DND-41 (cell line): Measurements from ENCODE around the gene MCCC2.

Experiments
- ATAC-seq: fragments of 200-7000 bp; cut with Tn5 transposase; 3 replicates; pipeline ENCODE4 v1.9.1; 2021; ENCODE audit warnings: low read depth; ENCODE audit not compliant: insufficient read depth
- DNase-seq: peaks from one replicate; pipeline ENCODE4 v3.0.0-alpha.2; 2020
- H2AFZ ChIP-seq: 2 replicates; pipeline ENCODE4 v1.6.0; 2012; ENCODE audit warnings: low read depth, low read length
- H3K27ac ChIP-seq: 2 replicates; pipeline ENCODE4 v1.5.1; 2012; ENCODE audit warnings: low read length, inconsistent platforms
- H3K27me3 ChIP-seq: fragments of 200-600 bp; sonication (generic); 2 replicates; pipeline ENCODE4 v1.6.0; 2012; ENCODE audit warnings: low read length, mild to moderate bottlenecking, inconsistent platforms; ENCODE audit not compliant: insufficient read depth, poor library complexity
- H3K36me3 ChIP-seq: 2 replicates; pipeline ENCODE4 v1.5.1; 2012; ENCODE audit warnings: low read length, inconsistent platforms; ENCODE audit not compliant: insufficient read depth
- H3K4me1 ChIP-seq: 2 replicates; pipeline ENCODE4 v1.5.1; 2012; ENCODE audit warnings: mild to moderate bottlenecking, low read length; ENCODE audit not compliant: insufficient read depth
- H3K4me2 ChIP-seq: 2 replicates; pipeline ENCODE4 v1.6.0; 2012; ENCODE audit warnings: mild to moderate bottlenecking, moderate library complexity, low read length, inconsistent platforms; ENCODE audit not compliant: insufficient read depth
- H3K4me3 ChIP-seq, 2 experiments: fragments of 200-600 bp in 1 of 2; shearing (Covaris generic) in 1 of 2; 2 replicates each; pipeline ENCODE4 v1.5.1; 2012 to 2016; ENCODE audit warnings: inconsistent platforms in 2 of 2, low read length in 2 of 2, mild to moderate bottlenecking in 2 of 2, low read depth in 1 of 2, moderate library complexity in 1 of 2
- H3K79me2 ChIP-seq: 2 replicates; pipeline ENCODE4 v1.6.0; 2012; ENCODE audit warnings: low read length, inconsistent platforms; ENCODE audit not compliant: insufficient read depth
- H3K9ac ChIP-seq: 2 replicates; pipeline ENCODE4 v1.6.0; 2012; ENCODE audit warnings: low read depth, mild to moderate bottlenecking, inconsistent platforms, low read length, moderate library complexity
- H3K9me3 ChIP-seq: 2 replicates; pipeline ENCODE4 v1.5.1; 2012; ENCODE audit warnings: low read length, moderate library complexity, mild to moderate bottlenecking, inconsistent platforms; ENCODE audit not compliant: insufficient read depth, severe bottlenecking
- H4K20me1 ChIP-seq: 2 replicates; pipeline ENCODE4 v1.6.0; 2012; ENCODE audit warnings: low read length; ENCODE audit not compliant: insufficient read depth
- EZH2 ChIP-seq: IDR thresholded peaks from 3 replicates; pipeline ENCODE4 v1.6.1; 2012; ENCODE audit warnings: borderline replicate concordance, low read depth, mild to moderate bottlenecking, moderate library complexity, low read length, inconsistent platforms; ENCODE audit not compliant: severe bottlenecking
- TF ChIP-seq, protein P1 (sequence below): IDR thresholded peaks from 2 replicates; pipeline ENCODE4 v1.5.1; 2012; ENCODE audit warnings: borderline replicate concordance, low read length, moderate library complexity, mild to moderate bottlenecking; ENCODE audit not compliant: poor library complexity, severe bottlenecking; ENCODE audit errors: extremely low read depth

Gene MCCC2

DNA sequence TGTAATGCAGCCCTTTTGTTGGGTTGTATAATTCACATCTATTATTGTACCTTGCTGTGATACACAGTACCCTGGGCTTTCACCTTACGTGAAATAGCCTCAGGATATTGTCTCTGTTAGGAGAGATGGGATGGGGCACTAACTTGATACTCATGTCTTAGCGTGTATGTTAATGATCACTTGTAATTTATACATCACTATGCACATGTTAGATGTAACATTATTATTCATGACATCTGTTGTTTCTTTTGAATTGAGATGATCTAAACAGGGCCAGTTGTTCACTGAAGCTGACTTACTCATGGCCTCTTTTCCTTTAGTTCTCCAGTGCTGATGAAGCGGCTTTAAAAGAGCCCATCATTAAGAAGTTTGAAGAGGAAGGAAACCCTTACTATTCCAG is 65.2 kb downstream of the MCCC2 start:
- peaks cover 68% of the 10 kb centered on the region for H3K36me3 ChIP-seq

GRCh38 chr5:71652803-71653543 is 65.8 kb downstream of the MCCC2 start:
- H3K36me3 ChIP-seq, result peaks cover 71% of the 10 kb centered on the region
- no peak for ATAC-seq

More for the DNA sequence above, 65.2 kb downstream of the MCCC2 start:
- H3K4me1 ChIP-seq, result no peaks in the 10 kb centered on the region
- H3K27ac ChIP-seq, result no peak overlapping the region
- H3K4me3 ChIP-seq, result no peak overlapping the region
- H3K4me2 ChIP-seq, result no peak overlapping the region
- H3K79me2 ChIP-seq, result no peaks in the 10 kb centered on the region
- no peaks in the 10 kb centered on the region for H3K9me3 ChIP-seq
- no peak for TF ChIP-seq EZH2
- TF ChIP-seq, protein P1, sequence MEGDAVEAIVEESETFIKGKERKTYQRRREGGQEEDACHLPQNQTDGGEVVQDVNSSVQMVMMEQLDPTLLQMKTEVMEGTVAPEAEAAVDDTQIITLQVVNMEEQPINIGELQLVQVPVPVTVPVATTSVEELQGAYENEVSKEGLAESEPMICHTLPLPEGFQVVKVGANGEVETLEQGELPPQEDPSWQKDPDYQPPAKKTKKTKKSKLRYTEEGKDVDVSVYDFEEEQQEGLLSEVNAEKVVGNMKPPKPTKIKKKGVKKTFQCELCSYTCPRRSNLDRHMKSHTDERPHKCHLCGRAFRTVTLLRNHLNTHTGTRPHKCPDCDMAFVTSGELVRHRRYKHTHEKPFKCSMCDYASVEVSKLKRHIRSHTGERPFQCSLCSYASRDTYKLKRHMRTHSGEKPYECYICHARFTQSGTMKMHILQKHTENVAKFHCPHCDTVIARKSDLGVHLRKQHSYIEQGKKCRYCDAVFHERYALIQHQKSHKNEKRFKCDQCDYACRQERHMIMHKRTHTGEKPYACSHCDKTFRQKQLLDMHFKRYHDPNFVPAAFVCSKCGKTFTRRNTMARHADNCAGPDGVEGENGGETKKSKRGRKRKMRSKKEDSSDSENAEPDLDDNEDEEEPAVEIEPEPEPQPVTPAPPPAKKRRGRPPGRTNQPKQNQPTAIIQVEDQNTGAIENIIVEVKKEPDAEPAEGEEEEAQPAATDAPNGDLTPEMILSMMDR, result no peak
- no peak for DNase-seq
- no peaks in the 10 kb centered on the region for H3K27me3 ChIP-seq
- H4K20me1 ChIP-seq, result no peaks in the 10 kb centered on the region
- ATAC-seq, result no peak
- no peak overlapping the region for H2AFZ ChIP-seq
- no peak overlapping the region for H3K9ac ChIP-seq

GRCh38 chr5:71658916-71659662 is 71.9 kb downstream of the MCCC2 start:
- DNase-seq (no peak), ATAC-seq (no peak)
- Histone ChIP-seq H3K9ac (no peak overlapping the region), H3K9me3 (no peaks in the 10 kb centered on the region), H4K20me1 (no peaks in the 10 kb centered on the region), H3K4me3 (no peak overlapping the region), H3K79me2 (no peaks in the 10 kb centered on the region), H3K4me2 (no peak overlapping the region), H3K36me3 (peaks cover 25% of the 10 kb centered on the region; the same call in 1 of the 2 replicates), H2AFZ (no peak overlapping the region), H3K27me3 (no peaks in the 10 kb centered on the region), H3K27ac (no peak overlapping the region), H3K4me1 (no peaks in the 10 kb centered on the region)
- TF ChIP-seq, protein P1, result peak; percentile 35
- no peak for TF ChIP-seq EZH2

More at GRCh38 chr5:71652803-71653543, 65.8 kb downstream of the MCCC2 start:
- no peak for TF ChIP-seq EZH2
- TF ChIP-seq, protein P1, result no peak
- H3K9me3 ChIP-seq, result no peaks in the 10 kb centered on the region
- no peak overlapping the region for H3K4me3 ChIP-seq
- no peaks in the 10 kb centered on the region for H3K27me3 ChIP-seq
- no peak overlapping the region for H3K9ac ChIP-seq
- H3K79me2 ChIP-seq, result no peaks in the 10 kb centered on the region
- DNase-seq, result no peak
- H2AFZ ChIP-seq, result no peak overlapping the region
- H3K4me2 ChIP-seq, result no peak overlapping the region
- no peaks in the 10 kb centered on the region for H3K4me1 ChIP-seq
- no peaks in the 10 kb centered on the region for H4K20me1 ChIP-seq
- H3K27ac ChIP-seq, result no peak overlapping the region
